Skeletal muscle satellite cell (primary cell): ENCODE results near the gene GAB4.
"Not testable (repeated sequence)": the region's sequence is repeated elsewhere in the genome, so short reads cannot be mapped to it uniquely, and the experiment has no call there.

Experiments used
- H3K27me3 ChIP-seq: 2 replicates; pipeline ENCODE4 v1.7.0; 2013; ENCODE audit warnings: low read length; ENCODE audit not compliant: control insufficient read depth, insufficient read depth
- H3K36me3 ChIP-seq: 2 replicates; pipeline ENCODE4 v1.7.0; 2013; ENCODE audit warnings: mild to moderate bottlenecking, control low read depth, low read length; ENCODE audit not compliant: insufficient read depth
- H3K4me1 ChIP-seq: 2 replicates; pipeline ENCODE4 v1.7.0; 2013; ENCODE audit warnings: low read length; ENCODE audit not compliant: control insufficient read depth, insufficient read depth
- H3K4me2 ChIP-seq: 2 replicates; pipeline ENCODE4 v1.7.0; 2013; ENCODE audit warnings: mild to moderate bottlenecking, low read length
- H3K4me3 ChIP-seq: 2 replicates; pipeline ENCODE4 v1.7.0; 2013; ENCODE audit warnings: low read length
- H3K9ac ChIP-seq: 2 replicates; pipeline ENCODE4 v1.7.0; 2013; ENCODE audit warnings: mild to moderate bottlenecking, low read depth, low read length, moderate library complexity
- H3K9me3 ChIP-seq: replicated peaks from 2 replicates; pipeline ENCODE4 v1.7.0; 2013; ENCODE audit warnings: mild to moderate bottlenecking, control low read depth, low read length

The GAB4 gene

DNA sequence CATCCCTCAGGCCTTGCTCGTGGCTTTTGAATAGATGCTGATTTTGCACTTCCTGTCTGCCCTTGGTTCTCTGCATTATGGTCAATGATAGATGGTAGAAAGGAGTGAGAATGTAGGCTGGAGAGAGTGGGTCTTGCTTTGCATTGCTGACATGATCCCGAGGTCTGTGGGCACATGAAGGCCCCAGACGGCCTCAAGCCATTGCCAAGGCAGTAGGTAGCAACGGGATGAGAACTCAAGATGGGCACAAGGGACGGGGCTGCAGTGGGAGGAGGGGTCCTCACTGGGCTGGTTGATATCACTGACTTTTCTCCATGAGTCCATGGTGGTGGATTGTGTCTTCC, 54.0 kb downstream of the GAB4 start:
- no peaks in the 10 kb centered on the region for H3K27me3 ChIP-seq
- H3K36me3 ChIP-seq, result no peaks in the 10 kb centered on the region
- H3K4me1 ChIP-seq, result no peaks in the 10 kb centered on the region
- H3K9ac ChIP-seq, result no peak overlapping the region
- H3K4me2 ChIP-seq, result no peak overlapping the region
- no peaks in the 10 kb centered on the region for H3K9me3 ChIP-seq
- no peak overlapping the region for H3K4me3 ChIP-seq

DNA sequence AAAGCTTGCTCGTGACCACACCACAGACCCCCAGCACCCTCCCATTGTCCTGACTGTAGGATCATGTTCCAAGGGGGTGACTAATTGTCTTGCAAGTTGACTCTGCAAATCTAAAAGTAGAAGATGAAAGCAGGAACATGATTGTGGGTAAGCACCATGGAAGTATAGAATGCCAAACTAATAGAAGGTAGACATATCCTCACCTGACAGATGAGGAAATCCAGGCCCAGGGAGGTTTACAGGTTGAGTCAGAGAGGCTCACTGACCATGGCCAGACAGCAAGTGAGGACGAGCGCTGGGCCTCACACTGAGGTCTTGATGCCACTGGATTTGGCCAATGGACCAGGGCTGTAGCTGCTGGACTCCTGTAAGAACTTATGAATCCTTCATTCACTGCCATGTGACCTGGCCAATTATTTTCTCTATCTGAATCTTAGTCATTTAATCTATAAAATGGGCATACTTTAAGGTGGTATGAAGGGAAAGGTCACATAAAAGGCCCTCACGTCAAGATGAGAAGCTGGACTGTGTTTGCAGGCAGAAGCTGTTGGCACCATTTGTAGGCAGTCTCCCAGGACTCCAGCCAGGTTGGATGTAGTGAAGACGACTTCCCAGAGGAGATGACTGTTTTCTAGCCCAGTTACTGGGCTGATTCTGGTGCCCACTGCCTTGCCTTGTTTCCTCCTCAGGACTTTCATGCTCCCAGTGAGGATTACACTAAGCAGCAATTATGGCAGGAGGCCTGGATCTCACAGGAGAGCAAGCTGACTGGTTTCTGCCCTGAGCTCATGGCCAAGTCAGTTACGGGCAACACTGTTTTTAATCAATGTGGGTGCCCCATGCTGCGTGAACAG, 54.6 kb downstream of the GAB4 start:
- Histone ChIP-seq H3K9me3 (no peaks in the 10 kb centered on the region), H3K4me2 (no peak overlapping the region), H3K9ac (no peak overlapping the region), H3K36me3 (no peaks in the 10 kb centered on the region), H3K4me3 (no peak overlapping the region), H3K4me1 (no peaks in the 10 kb centered on the region), H3K27me3 (no peaks in the 10 kb centered on the region)

DNA sequence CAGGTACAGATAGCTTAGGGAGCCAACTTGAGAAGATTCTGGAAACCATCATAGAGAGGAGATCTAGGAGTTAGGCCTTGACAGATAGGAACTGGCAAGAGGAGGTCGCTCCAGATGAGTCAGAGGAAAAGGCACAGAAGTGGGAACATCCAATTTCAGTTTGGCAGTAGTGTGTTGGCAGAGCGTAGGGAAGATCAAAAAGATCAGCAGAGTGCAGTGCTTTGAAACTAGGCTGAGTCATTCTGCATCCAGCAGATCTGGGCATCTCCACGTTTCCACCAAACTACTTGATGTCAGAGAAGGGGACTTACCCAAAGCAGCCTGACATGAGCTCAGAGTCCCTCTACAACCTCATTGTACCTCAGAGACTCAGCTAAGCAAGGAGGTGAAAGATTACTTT, 58.5 kb downstream of the GAB4 start:
- Histone ChIP-seq H3K27me3 (no peaks in the 10 kb centered on the region), H3K9ac (no peak overlapping the region), H3K9me3 (no peaks in the 10 kb centered on the region), H3K4me2 (no peak overlapping the region), H3K4me3 (no peak overlapping the region), H3K4me1 (no peaks in the 10 kb centered on the region), H3K36me3 (no peaks in the 10 kb centered on the region)

DNA sequence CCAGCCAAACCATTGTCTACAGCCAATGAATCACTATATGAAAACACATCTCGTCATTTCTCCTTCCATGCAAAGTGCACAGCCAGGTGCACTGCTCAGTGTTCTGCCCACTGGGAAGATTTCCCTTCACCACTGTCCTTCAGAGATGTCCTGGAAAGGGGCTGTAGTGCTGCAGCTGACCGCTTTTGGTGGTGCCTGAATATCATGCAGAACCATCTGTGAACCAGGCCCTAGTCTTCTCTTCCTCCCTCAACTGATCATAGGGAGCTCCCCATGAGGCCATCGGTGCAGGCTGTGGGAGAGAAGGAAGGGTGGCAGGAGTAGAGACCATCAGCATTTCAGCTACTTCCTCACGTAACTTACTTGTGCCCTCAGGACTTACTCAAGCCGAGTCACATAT, 70.2 kb downstream of the GAB4 start:
- H3K4me1 ChIP-seq, result no peaks in the 10 kb centered on the region
- H3K9me3 ChIP-seq, result no peaks in the 10 kb centered on the region
- H3K4me3 ChIP-seq, result no peak overlapping the region
- no peaks in the 10 kb centered on the region for H3K27me3 ChIP-seq
- H3K4me2 ChIP-seq, result no peak overlapping the region
- H3K9ac ChIP-seq, result no peak overlapping the region
- H3K36me3 ChIP-seq, result no peaks in the 10 kb centered on the region

DNA sequence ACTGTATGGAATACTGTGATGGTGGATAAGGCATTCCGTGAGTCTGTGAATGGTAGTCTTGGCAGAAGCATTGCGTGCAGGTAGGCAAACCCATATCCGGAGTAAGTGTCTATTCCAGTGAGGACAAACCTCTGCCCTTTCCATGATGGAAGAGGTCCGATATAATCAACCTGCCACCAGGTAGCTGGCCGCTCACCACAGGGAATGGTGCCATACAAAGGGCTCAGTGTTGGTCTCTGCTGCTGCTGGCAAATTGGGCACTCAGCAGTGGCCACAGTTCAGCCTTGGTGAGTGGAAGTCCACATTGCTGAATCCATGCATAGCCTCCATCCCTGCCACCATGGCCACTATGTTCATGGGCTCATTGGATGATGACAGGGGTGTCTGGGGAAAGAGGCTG, 70.8 kb downstream of the GAB4 start:
- H3K4me2 ChIP-seq, H3K9me3 ChIP-seq, H3K9ac ChIP-seq, H3K27me3 ChIP-seq, H3K4me3 ChIP-seq, H3K36me3 ChIP-seq, H3K4me1 ChIP-seq: not testable (repeated sequence)

DNA sequence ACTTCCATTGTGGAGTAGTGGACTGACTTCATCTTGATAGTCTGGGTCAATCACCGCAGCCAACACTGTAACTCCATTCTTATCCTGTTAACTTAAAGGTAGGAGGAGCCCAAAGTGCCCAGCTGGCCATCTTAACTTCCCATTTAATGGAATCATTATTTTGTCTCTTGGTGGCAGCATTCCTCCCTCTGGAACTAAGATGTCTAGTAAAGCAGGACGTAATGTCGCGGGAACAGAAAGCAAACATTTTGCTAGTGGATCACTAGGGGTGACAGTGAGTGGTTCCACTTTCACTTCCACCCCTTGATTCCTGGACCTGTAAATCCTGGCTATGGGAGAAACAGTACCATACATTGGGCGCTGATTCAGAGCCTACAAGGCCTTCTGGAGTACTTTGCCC, 71.4 kb downstream of the GAB4 start:
- H3K4me1 ChIP-seq, result no peaks in the 10 kb centered on the region
- no peaks in the 10 kb centered on the region for H3K9me3 ChIP-seq
- H3K4me2 ChIP-seq, result no peak overlapping the region
- H3K27me3 ChIP-seq, result no peaks in the 10 kb centered on the region
- H3K9ac ChIP-seq, result no peak overlapping the region
- no peaks in the 10 kb centered on the region for H3K36me3 ChIP-seq
- no peak overlapping the region for H3K4me3 ChIP-seq

DNA sequence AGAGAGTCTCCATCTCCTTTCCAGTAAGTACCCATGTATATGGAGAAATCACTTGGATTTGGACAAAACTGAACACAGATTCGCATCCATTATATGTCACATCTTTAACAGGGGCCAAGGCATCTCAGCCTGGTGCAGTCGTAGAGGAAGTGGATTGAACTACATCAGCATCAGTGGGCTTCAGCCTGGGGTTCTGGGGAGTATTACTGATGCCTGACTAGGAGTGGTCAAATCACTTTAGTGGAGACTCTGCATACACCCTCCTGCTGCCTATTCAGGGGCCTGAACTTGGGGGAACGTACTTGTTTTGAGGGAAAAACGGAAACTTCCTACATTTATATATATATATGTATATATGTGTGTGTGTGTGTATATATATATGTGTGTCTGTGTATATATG, 72.8 kb downstream of the GAB4 start:
- H3K4me1 ChIP-seq, result no peaks in the 10 kb centered on the region
- no peaks in the 10 kb centered on the region for H3K27me3 ChIP-seq
- no peak overlapping the region for H3K4me3 ChIP-seq
- H3K36me3 ChIP-seq, result no peaks in the 10 kb centered on the region
- no peaks in the 10 kb centered on the region for H3K9me3 ChIP-seq
- no peak overlapping the region for H3K4me2 ChIP-seq
- no peak overlapping the region for H3K9ac ChIP-seq

DNA sequence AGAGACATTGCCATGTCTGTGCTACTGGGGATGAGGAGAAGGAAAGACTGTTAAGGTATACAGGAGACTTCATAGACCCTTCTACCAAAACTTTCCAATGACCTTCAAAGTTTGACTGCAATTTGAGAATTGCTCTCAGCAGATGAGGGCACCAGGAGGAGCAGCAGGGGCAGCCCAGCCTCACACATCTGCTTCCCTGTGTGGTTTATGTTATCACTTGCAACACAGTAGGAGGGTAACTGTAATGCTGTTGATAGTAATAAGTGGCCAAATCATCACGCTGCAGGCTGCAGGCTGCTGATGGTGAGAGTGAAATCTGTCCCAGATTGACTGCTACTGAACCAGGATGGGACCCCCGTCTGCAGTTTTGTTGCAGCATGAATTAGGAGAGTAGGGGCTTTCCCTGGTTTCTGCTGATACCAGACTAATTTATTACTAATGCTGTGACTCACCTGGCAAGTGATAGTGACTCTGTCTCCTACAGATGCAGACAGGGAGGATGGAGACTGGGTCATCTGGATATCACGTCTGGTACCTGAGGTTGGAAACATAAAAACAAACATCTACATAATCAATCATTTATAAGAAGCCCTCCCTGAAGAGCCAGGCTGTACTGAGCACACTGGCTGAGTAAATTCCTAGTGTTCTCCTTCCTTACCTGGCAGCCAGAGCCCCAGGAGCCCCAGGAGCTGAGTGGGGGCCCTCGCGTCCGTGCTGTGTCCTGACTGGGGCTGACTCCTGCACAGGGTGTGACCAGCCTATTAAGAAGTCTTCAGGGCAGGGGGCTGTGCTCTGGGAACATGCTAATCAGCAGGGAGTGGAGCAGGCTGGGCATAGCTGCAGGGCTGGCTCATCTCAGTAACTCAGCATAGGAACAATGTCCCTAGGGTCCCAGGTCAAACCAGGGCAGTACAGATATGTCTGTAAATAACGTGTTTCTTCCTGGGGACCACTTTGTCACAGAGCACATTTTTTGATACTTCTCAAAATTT, 74.4 kb downstream of the GAB4 start:
- no peak overlapping the region for H3K4me2 ChIP-seq
- no peak overlapping the region for H3K4me3 ChIP-seq
- H3K9me3 ChIP-seq, result no peaks in the 10 kb centered on the region
- H3K9ac ChIP-seq, result no peak overlapping the region
- H3K4me1 ChIP-seq, result no peaks in the 10 kb centered on the region
- no peaks in the 10 kb centered on the region for H3K36me3 ChIP-seq
- no peaks in the 10 kb centered on the region for H3K27me3 ChIP-seq

DNA sequence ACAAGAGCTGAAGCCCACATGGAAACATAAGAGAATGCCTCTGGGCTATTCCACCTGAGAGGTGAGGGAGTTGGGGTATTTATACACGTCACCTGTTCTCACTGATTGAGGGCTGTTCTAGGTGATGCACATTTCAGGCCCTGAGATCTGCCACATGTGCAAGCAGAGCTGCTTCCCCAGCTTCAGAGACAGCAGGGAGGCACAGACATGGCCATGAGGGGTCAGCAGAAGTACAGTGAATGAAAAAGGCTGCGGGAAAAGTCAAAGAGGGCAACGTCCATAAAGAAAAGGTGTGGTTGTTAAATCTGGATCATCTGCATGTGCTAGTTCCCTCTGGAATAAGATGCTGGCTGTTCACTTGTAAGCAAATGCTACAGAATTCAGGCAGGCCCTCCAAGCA, 75.4 kb downstream of the GAB4 start:
- Histone ChIP-seq H3K36me3 (no peaks in the 10 kb centered on the region), H3K4me1 (no peaks in the 10 kb centered on the region), H3K4me3 (no peak overlapping the region), H3K27me3 (no peaks in the 10 kb centered on the region), H3K4me2 (no peak overlapping the region), H3K9ac (no peak overlapping the region), H3K9me3 (no peaks in the 10 kb centered on the region)

DNA sequence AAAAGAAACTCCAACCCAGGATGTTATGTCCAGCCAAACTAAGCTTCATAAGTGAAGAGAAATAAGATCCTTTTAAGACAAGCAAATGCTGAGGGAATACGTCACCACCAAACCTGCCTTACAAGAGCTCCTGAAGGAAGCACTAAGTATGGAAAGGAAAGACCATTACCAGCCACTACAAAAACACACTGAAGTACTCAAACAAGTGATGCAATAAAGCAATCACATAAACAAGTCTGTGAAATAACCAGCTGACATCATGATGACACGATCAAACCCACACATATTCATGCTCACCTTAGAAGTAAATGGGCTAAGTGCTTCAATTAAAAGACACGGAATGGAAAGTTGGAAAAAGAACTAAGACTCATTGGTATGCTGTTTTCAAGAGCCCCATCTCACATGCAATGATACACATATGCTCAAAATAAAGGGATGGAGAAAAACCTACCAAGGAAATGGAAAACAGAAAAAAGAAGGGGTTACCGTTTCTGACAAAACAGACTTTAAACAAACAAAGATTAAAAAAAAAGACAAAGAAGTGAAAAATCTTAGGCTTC, 82.5 kb downstream of the GAB4 start:
- Histone ChIP-seq H3K27me3 (peaks cover 12% of the 10 kb centered on the region), H3K36me3 (no peaks in the 10 kb centered on the region), H3K4me1 (no peaks in the 10 kb centered on the region), H3K4me2 (no peak overlapping the region), H3K4me3 (no peak overlapping the region), H3K9ac (no peak overlapping the region), H3K9me3 (no peaks in the 10 kb centered on the region)

DNA sequence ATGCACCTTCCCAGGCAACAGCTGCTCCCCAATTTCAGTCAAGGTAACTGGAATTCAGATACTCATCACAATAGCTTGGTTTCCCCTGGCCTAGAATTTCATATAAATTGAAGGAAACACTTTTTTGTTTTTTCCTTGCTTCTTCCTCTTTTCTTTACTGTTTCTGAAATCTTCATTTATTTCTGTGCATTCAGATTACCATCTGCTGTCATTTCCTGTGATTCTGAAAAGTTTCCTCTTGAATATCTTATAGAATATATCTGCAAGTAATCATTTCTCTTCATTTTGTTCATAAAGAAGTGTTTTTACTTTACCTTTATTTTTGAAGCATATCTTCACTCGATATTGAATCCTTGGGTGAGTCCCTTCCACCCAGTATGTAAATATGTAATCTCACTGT, 85.3 kb downstream of the GAB4 start:
- Histone ChIP-seq H3K4me1 (no peaks in the 10 kb centered on the region), H3K4me2 (no peak overlapping the region), H3K36me3 (no peaks in the 10 kb centered on the region), H3K9me3 (no peaks in the 10 kb centered on the region), H3K4me3 (no peak overlapping the region), H3K9ac (no peak overlapping the region), H3K27me3 (peaks cover 12% of the 10 kb centered on the region)
